Tibial artery (tissue), 4 donors: ENCODE data around the gene P2RY6.

Source experiments
- DNase-seq, 2 donors: peaks; one replicate each; pipeline ENCODE4 v3.0.0-alpha.2; 2019
- H3K27ac ChIP-seq, 2 donors: fragments of 200-600 bp; sonication (generic) in 1 of 2; 1 replicate in 1 of 2; 2 replicates in 1 of 2; pipeline ENCODE4 v1.5.1; 2018 to 2019; ENCODE audit warnings: mild to moderate bottlenecking in 1 of 2
- H3K27me3 ChIP-seq, 2 donors: fragments of 200-600 bp; sonication (generic) in 1 of 2; one replicate each; pipeline versions ENCODE4 v1.5.1 to v1.6.0; 2016 to 2019
- H3K36me3 ChIP-seq, 3 donors: fragments of 200-600 bp; sonication (generic) in 2 of 3; one replicate each; pipeline ENCODE4 v1.5.1; 2016 to 2019; ENCODE audit warnings: mild to moderate bottlenecking in 2 of 3
- H3K4me1 ChIP-seq, 4 donors: fragments of 200-600 bp; sonication (generic) in 2 of 4; 1 replicate in 3 of 4; 2 replicates in 1 of 4; pipeline ENCODE4 v1.5.1; 2016 to 2019
- H3K4me3 ChIP-seq, 2 donors: fragments of 200-600 bp; sonication (generic) in 1 of 2; 1 replicate in 1 of 2; 2 replicates in 1 of 2; pipeline ENCODE4 v1.5.1; 2018 to 2019; ENCODE audit warnings: mild to moderate bottlenecking in 2 of 2
- H3K9me3 ChIP-seq, 3 donors: fragments of 200-600 bp; sonication (generic) in 1 of 3; one replicate each; pipeline ENCODE4 v1.5.1; 2016 to 2019
- CTCF ChIP-seq, 2 experiments: fragments of 200-600 bp in 1 of 2; fragments of 450-650 bp in 1 of 2; IDR thresholded peaks; one replicate each; pipeline ENCODE4 v1.5.1; 2017 to 2019; ENCODE audit warnings: antibody characterized with exemption in 2 of 2, mild to moderate bottlenecking in 1 of 2, moderate library complexity in 1 of 2
- intact Hi-C: fragments of 100-400 bp; cut with DNase I; formaldehyde crosslinking; loops from one replicate; pipeline ENCODE4 v1.15.0; 2023; ENCODE audit warnings: low total_unique reads

P2RY6 gene

GRCh38 chr11:73271936-73272679 lies at the start of gene P2RY6:
P2RY6 (plus strand) TSS chr11:73272338; CDS start chr11:73296519, 24,181 bp downstream.
- no peak within 1 kb of the TSS for H3K4me3 ChIP-seq
- H3K27me3 ChIP-seq, result no peaks in the 10 kb centered on the region
- intact Hi-C loops, result no loop called here
- peaks cover 0 to 6% (median 5%) of the 10 kb centered on the region in 4 donors for H3K4me1 ChIP-seq
- TF ChIP-seq CTCF (IDR thresholded peaks at IDR 0.05), result no peak
- DNase-seq, result peak; percentile 42 to 67
- no peak within 1 kb of the TSS for H3K27ac ChIP-seq
- no peaks in the 10 kb centered on the region for H3K9me3 ChIP-seq
- H3K36me3 ChIP-seq, result no peaks in the 10 kb centered on the region

- H3K27me3 ChIP-seq, result no peaks in the 10 kb centered on the region
- no peak for TF ChIP-seq CTCF (IDR thresholded peaks at IDR 0.05)
- DNase-seq, result peak in 1 of 2 donors; percentile 32
- peaks cover 0 to 9% (median 1%) of the 10 kb centered on the region in 4 donors for H3K4me1 ChIP-seq
- H3K9me3 ChIP-seq, result no peaks in the 10 kb centered on the region
- no peak overlapping the region for H3K4me3 ChIP-seq
- no peak overlapping the region for H3K27ac ChIP-seq
- intact Hi-C loops, result no loop called here
- H3K36me3 ChIP-seq, result no peaks in the 10 kb centered on the region
Observed at GRCh38 chr11:73223998-73224730, 48.0 kb upstream of the P2RY6 start.

- no peaks in the 10 kb centered on the region for H3K27me3 ChIP-seq
- intact Hi-C loops, result no loop called here
- H3K36me3 ChIP-seq, result no peaks in the 10 kb centered on the region
- H3K4me1 ChIP-seq, result peaks cover 0 to under 1% (median 0%) of the 10 kb centered on the region in 4 donors
- no peak overlapping the region for H3K4me3 ChIP-seq
- peak in 1 of 2 donors; percentile 29 for DNase-seq
- H3K27ac ChIP-seq, result no peak overlapping the region
- TF ChIP-seq CTCF (IDR thresholded peaks at IDR 0.05), result no peak
- H3K9me3 ChIP-seq, result no peaks in the 10 kb centered on the region
Observed at GRCh38 chr11:73225001-73225686, 47.0 kb upstream of the P2RY6 start.

GRCh38 chr11:73225851-73226250 lies 46.3 kb upstream of the P2RY6 start:
- no peak for TF ChIP-seq CTCF (IDR thresholded peaks at IDR 0.05)

GRCh38 chr11:73226297-73227006 lies 45.7 kb upstream of the P2RY6 start:
- Histone ChIP-seq H3K27me3 (no peaks in the 10 kb centered on the region), H3K36me3 (no peaks in the 10 kb centered on the region), H3K27ac (no peak overlapping the region), H3K9me3 (no peaks in the 10 kb centered on the region), H3K4me3 (no peak overlapping the region), H3K4me1 (no peaks in the 10 kb centered on the region)
- no peak for TF ChIP-seq CTCF (IDR thresholded peaks at IDR 0.05)
- intact Hi-C loops, result no loop called here
- peak in 1 of 2 donors; percentile 27 for DNase-seq

More at GRCh38 chr11:73225851-73226250, 46.3 kb upstream of the P2RY6 start:
- intact Hi-C loops, result no loop called here
- Histone ChIP-seq H3K4me3 (no peak overlapping the region), H3K27me3 (no peaks in the 10 kb centered on the region), H3K27ac (no peak overlapping the region), H3K9me3 (no peaks in the 10 kb centered on the region), H3K36me3 (no peaks in the 10 kb centered on the region), H3K4me1 (no peaks in the 10 kb centered on the region)
- peak in 1 of 2 donors; percentile 16 for DNase-seq
